GM19043 (cell line): ENCODE measurements around the gene CPVL.
"Not testable (repeated sequence)": the region's sequence is repeated elsewhere in the genome, so short reads cannot be mapped to it uniquely, and the experiment has no call there.

Source experiments
- ATAC-seq: cut with Tn5 transposase; IDR thresholded peaks from one replicate; pipeline ENCODE4 v1.9.1; 2021; ENCODE audit warnings: low read depth; ENCODE audit not compliant: unreplicated experiment

CPVL gene

GRCh38 chr7:29095631-29096445 lies 50.5 kb downstream of the CPVL start:
- ATAC-seq = no peak

- ATAC-seq = not testable (repeated sequence)
Measured at GRCh38 chr7:29093091-29093490, 53.2 kb downstream of the CPVL start.

- no peak for ATAC-seq
Measured at GRCh38 chr7:29091715-29092114, 54.6 kb downstream of the CPVL start.

GRCh38 chr7:29090836-29091601 lies 55.3 kb downstream of the CPVL start:
- ATAC-seq = no peak

- no peak for ATAC-seq
Measured at GRCh38 chr7:29090151-29090805, 56.1 kb downstream of the CPVL start.

- ATAC-seq = no peak
Measured at GRCh38 chr7:29087840-29088170, 58.5 kb downstream of the CPVL start.

GRCh38 chr7:29086545-29086944 lies 59.8 kb downstream of the CPVL start:
- ATAC-seq = no peak

- no peak for ATAC-seq
Measured at GRCh38 chr7:29084832-29085231, 61.5 kb downstream of the CPVL start.

- no peak for ATAC-seq
Measured at GRCh38 chr7:29080803-29081202, 65.5 kb downstream of the CPVL start.

- ATAC-seq = no peak
Measured at GRCh38 chr7:29078311-29079260, 67.8 kb downstream of the CPVL start.

- no peak for ATAC-seq
Measured at GRCh38 chr7:29077854-29078253, 68.5 kb downstream of the CPVL start.

GRCh38 chr7:29077176-29077575 lies 69.2 kb downstream of the CPVL start:
- no peak for ATAC-seq

- ATAC-seq = no peak
Measured at GRCh38 chr7:29076631-29077030, 69.7 kb downstream of the CPVL start.

GRCh38 chr7:29075606-29076005 lies 70.7 kb downstream of the CPVL start:
- no peak for ATAC-seq

- no peak for ATAC-seq
Measured at GRCh38 chr7:29071203-29071874, 75.0 kb downstream of the CPVL start.

GRCh38 chr7:29066641-29067040 lies 79.7 kb downstream of the CPVL start:
- no peak for ATAC-seq

- no peak for ATAC-seq
Measured at GRCh38 chr7:29065181-29065857, 81.0 kb downstream of the CPVL start.

GRCh38 chr7:29063872-29064271 lies 82.5 kb downstream of the CPVL start:
- ATAC-seq = no peak

- ATAC-seq = no peak
Measured at GRCh38 chr7:29063236-29063635, 83.1 kb downstream of the CPVL start.
